ENCODE data around the gene DPYSL3. TPM values are rescaled to one million over a fixed set of nuclear protein-coding genes. Genes with fewer than 3 reads are reported as not detected.

Gene DPYSL3
- total RNA-seq, 2 donors from 2014 or later, result 0.05 to 0.12 TPM

DNA sequence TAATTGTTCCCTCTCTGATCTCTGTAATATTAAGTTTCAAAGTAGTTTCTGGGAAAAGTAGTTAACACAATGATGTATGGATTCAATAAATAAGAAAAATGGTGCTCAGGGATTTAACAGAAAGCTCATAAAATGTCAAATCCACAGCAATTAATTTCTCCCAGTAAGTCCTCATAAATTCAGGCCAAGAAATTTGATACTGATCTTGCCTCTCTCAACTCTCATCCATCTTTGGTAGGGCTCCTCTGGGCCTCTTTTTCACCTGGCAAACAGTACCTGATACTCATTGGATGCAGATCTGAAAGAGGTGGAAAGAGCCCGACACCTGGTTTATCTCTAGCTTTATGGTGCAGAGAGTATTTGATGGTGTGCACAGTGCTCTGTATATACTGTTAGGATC is 168.9 kb downstream of the DPYSL3 start:
- no peaks in the 10 kb centered on the region for H3K27me3 Mint-ChIP-seq (ENCODE audit: low read depth)
- no peak overlapping the region for H3K27ac Mint-ChIP-seq
- H3K9me3 Mint-ChIP-seq, result peaks cover 6% of the 10 kb centered on the region in 2 donors
- H3K4me1 Mint-ChIP-seq (ENCODE audit: low read depth), result no peaks in the 10 kb centered on the region
- DNase-seq (no peak), ATAC-seq (replicated peaks in 1 of 2) (no peak)
- no peaks in the 10 kb centered on the region for H3K36me3 Mint-ChIP-seq (ENCODE audit: insufficient read depth in 2 of 2)
- no peak overlapping the region for H3K4me3 Mint-ChIP-seq

All from activated T-cell treated with anti-CD3 and anti-CD28 coated beads, Interleukin-2, amount 50 U/mL, for 72 hours (primary cell).